RWPE1 (cell line): ENCODE measurements around the gene HTR3C.

Experiments used
- CTCF ChIA-PET: fragments of 350-600 bp; sonication (Branson Sonifier 250); formaldehyde crosslinking; extraction: SDS; loops from one replicate; lab custom pipeline; 2021; lab: Yijun Ruan, JAX
- POLR2A ChIA-PET: fragments of 400-600 bp; formaldehyde crosslinking; extraction: SDS; loops from one replicate; lab custom pipeline; 2020; ENCODE audit warnings: antibody characterized with exemption; ENCODE audit not compliant: low non-redundant PET; lab: Yijun Ruan, JAX
- DNase-seq: peaks from one replicate; pipeline ENCODE4 v3.0.0; 2012; ENCODE audit warnings: low spot score
- H3K27ac ChIP-seq: fragments of 450-650 bp; 2 replicates; pipeline ENCODE4 v1.5.1; 2017
- CTCF ChIP-seq: fragments of 450-650 bp; conservative IDR thresholded peaks from 2 replicates; pipeline ENCODE4 v1.5.1; 2017; ENCODE audit warnings: low read depth, mild to moderate bottlenecking

The HTR3C gene

GRCh38 chr3:184050217-184050847, 2.5 kb upstream of the HTR3C start:
- no peak overlapping the region for H3K27ac ChIP-seq
- TF ChIP-seq CTCF, result no peak
- ChIA-PET CTCF (no interaction called here), POLR2A (no interaction called here)
- DNase-seq, result no peak

GRCh38 chr3:184058029-184058428, 5.2 kb downstream of the HTR3C start:
- POLR2A ChIA-PET, result interaction anchor here (0.5 kb wide), 1 partner anchor 76 kb away, joined by 3 read pairs; no protein-coding TSS in a partner anchor

GRCh38 chr3:184059424-184059823, 6.6 kb downstream of the HTR3C start:
- no peak overlapping the region for H3K27ac ChIP-seq
- ChIA-PET POLR2A (no interaction called here), CTCF (no interaction called here)
- TF ChIP-seq CTCF, result no peak
- DNase-seq, result no peak

More at GRCh38 chr3:184058029-184058428, 5.2 kb downstream of the HTR3C start:
- no peak overlapping the region for H3K27ac ChIP-seq
- DNase-seq, result peak; percentile 39
- TF ChIP-seq CTCF, result no peak
- CTCF ChIA-PET, result no interaction called here

- TF ChIP-seq CTCF, result no peak
- DNase-seq, result no peak
- ChIA-PET CTCF (no interaction called here), POLR2A (no interaction called here)
- no peak overlapping the region for H3K27ac ChIP-seq
Measured at GRCh38 chr3:184062637-184063036, 9.8 kb downstream of the HTR3C start.

- H3K27ac ChIP-seq, result no peak overlapping the region
- TF ChIP-seq CTCF, result no peak
- ChIA-PET POLR2A (no interaction called here), CTCF (no interaction called here)
- no peak for DNase-seq
Measured at GRCh38 chr3:184066211-184066610, 13.4 kb downstream of the HTR3C start.

- CTCF ChIA-PET, result no interaction called here
- DNase-seq, result no peak
- POLR2A ChIA-PET, result no interaction called here
- H3K27ac ChIP-seq, result no peak overlapping the region
- TF ChIP-seq CTCF, result no peak
Measured at GRCh38 chr3:184067573-184068055, 14.8 kb downstream of the HTR3C start.
